Stimulated activated CD4-positive, alpha-beta T cell treated with anti-CD3 and anti-CD28 coated beads, TNF-alpha, amount 100 ng/mL, for 4 hours (primary cell): ENCODE results near the gene PDZD2.

Experiments
- DNase-seq, 3 experiments: peaks; one replicate each; pipeline ENCODE4 v3.0.0-alpha.2; 2020; ENCODE audit warnings: low read depth in 3 of 3

The PDZD2 gene

DNA sequence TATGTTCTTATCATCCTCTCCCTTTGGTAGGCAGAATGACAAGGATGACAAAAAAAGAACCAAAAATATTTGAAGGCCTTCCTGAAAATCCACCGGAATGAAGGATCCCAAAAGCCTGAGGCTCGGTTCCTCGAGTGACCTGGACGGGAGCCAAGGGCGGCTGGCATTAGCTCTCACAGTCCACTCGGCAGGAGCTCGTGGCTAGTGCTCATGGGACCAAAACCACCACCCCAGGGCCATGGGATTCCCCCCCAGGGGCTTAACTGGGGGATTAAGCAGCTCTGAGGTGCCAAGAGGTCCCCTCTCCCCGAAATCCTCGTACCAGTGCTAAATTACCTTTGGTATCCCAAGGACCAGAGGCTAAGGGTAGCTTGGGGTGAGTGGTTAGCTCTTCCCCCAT is 586 bp upstream of the PDZD2 start:
- DNase-seq, result no peak

DNA sequence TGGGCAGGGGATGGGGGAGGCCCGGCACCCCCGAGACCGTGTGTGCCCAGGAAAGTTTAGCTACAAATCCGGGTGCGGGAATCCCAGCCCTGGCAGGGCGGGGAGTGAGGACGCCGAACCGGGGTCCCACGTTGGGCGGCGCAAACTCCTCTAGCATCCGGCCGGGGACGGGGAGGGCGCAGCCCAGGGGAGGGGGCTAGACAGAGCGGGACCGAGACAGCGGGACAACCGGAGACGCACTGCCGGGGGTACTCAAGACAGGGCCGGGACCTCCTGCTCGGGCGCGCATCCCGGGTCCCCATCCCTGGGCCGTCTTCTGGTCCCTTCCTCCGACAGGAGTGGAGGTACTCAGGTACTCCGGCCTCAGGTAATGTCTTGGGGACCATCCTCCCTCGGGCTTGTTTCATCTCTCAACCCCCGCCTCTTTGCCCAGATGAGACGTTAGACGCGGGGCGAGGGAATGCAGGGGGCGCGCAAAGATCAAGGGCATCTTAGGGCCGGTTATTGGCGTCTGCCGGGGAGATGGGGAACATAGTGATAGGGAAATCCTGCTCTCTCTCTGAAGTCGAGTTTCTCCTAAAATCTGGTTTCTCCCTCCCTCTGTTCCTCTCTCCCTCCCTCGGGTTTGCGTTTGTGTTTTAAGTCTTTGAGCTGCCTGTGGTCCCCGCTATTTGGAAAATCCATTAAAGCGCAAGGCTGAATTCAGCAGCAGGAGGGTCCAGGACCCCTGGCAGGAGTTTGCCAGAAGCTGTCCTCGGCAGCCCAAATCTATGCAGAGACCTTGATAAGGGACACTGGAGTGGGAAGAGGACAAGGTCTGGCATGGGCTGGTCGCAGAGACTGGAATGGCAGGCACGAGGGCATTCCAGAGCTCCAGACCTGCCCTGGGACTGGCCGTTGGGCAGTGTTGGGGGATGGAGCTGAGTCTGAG is 815 bp downstream of the PDZD2 start:
- DNase-seq, result no peak

DNA sequence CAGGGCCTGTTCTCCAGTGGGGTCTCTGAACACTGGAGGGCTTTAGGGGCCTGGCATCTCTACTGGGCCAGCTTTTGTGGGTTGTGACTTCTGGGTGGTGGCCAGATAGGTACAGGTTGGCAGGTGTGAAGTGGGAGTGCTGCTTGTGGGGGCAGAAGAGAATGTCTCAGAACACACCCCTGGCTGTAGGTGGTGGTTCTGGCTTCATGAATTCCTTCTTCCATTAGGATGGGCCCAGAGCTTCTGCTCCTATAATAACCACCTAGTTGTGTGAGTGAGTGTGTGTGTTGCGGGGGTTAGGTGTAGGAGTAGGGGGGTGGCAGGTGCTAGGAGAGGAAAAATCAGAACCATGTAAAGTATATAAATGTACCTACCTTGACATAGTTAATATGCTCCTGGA is 1.6 kb downstream of the PDZD2 start:
- no peak for DNase-seq

DNA sequence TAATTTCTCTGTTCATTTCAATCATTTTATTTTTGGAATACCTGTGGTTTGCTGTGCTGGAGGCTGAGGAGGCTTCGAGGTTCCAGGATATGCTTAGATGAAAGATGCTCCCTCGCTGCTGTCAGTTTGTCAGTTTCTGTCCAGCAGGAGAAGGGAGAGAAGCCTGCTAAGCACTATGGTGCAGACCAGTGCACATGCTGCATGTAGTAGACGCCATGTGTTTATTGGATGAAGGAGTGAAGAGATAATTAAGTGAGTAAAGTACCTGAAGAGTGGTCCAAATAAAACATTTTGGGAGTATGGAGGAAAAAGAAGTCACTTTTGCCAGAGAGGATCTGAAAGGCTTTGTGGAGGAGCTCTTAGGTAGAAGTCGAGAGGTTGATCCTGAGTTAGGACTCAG is 2.1 kb downstream of the PDZD2 start:
- DNase-seq, result no peak

DNA sequence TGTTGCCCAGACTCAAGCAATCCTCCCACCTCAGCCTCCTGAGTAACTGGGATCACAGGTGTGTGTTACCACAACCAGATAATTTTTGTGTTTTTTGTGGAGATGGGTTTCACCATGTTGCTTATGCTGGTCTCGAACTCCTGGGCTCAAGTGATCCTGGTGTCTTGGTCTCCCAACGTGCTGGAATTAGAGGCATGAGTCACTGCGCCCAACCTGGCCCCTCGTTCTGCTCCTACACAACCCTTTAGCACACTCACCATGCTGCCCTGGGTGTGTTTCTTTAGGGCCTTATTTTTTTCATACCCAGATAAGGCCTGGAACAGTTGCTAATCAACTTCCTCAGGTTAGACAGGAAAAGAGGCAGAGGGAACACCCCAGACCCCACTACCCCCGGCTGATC is 2.6 kb downstream of the PDZD2 start:
- DNase-seq, result no peak

DNA sequence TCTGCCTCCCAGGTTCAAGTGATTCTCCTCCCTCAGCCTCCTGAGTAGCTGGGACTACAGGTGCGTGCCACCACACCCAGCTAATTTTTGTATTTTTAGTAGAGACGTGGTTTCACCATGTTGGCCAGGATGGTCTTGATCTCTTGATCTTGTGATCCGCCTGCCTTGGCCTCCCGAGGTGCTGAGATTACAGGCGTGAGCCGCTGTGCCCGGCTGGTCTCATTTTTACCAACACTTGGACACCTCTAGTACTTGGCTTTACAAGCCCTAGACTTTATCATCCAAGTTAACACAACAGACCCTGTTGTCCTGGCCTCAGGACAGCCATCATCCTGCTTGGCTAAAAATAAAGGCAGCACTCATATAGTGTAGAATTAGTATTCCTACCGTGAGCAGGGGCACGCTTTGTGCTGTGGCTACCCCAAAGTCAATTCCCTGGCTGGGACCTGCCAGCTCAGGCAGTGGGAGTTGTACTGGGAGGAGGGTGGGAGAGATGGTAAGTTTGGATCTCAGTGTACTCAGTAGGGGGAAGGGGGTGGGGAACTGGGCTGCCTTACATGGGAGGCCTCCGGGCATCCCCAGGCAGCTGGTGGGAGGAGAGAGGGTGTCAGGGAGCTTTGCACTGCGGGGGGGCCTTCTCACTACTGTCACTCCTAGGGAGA is 6.6 kb downstream of the PDZD2 start:
- DNase-seq, result no peak

DNA sequence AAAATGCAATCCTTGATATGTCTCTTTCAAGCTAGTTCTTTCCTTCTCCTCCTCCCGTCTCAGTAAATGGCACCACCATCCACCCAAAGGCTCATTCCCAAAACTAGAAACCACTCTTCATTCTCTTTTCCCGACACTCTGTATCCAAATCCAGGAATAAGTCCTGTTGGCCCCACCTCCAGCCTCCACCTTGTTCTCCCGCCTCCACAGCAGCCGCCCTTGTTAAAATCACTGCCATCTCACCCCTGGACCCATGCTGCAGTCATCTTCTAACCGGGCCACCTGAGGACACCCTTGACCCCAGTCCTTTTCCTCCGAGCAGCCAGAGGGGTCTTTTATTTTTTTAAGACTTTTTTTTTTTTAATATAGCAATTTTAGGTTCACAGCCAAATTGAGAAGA is 9.4 kb downstream of the PDZD2 start:
- DNase-seq, result no peak

DNA sequence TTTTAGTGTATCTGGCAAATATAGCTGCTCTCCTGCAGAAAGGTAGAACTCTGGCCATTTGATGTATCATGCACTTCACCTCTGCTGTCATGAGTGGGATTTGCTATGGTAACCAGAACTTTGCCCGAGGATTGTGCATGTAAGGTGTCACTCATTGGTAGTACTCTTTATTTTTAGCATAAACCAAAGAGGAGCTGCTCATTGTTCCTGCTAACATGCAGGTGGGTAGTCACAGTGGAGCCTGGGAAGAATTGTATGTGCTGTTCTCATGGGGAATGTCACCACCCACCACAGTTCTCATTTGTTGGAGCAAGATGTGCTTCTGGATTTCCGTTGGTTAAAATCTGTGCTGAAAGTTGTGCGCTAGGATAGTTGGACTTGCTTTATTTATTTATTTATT is 12.3 kb downstream of the PDZD2 start:
- no peak for DNase-seq

DNA sequence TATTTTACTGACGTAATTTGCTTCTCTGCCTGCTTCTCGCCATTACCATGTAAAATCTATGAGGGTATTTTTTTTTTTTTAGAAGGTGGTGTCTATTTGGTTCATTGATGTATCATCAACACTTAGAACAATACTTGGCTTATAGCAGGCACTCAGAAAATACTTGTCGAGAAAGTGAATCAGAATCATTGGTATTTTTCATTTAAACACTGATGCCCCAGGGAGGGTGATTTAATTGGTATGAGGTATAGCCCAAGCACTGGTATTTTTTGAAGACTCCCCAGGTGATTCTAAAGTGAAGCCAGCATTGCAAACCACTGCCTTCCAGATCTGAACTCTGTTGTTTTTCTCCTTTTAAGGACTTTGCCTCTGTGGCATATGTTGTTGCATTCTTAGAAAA is 16.6 kb downstream of the PDZD2 start:
- no peak for DNase-seq

DNA sequence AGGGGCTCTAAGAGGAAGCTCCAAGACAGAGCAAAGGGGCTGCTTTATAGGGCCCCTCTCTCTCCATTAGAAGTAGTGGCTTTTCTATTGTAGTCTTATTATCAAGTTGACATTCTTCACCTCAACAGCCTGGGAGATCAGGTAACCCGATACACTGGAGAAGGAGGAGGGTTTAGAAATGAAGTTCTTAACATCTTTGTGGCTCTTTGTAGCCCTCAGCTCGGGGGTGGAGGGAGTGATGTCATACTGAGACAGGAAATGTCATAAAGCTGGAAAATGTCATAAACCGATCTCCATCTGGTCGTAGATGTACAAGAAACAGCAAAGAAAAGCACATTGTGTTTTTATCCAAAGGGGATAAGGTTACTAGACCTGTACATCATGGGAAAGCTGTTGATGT is 17.9 kb downstream of the PDZD2 start:
- no peak for DNase-seq

DNA sequence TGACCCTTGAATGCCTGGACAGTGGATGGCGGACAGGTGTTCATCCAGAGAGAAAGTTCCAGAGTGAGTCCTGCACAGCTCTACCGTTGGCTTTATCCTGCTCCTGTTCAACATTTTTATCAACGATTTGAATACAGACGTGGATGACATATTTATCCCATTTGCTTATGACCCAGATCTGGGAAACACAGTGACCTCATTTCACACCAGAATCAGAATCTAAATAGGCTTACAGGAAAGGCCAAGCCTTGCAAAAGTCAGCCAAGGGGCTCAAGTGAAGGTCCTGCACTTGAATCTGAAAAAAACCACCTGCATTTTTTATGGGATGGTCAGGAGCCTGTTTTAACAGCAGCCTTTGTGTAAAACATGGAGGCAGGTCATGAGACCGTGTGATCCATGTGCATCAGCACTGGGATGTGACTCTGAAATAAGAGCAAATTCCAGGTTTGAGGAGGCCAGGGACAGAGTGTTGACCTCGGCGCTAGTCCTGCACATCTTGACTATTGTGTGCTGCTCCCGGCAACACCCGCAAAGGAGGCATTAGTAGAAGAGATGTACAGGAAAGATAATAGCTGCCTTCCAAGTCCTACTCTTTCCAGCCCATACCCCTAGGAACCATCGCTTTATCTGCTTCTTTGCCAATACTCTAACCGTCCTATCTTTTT is 18.5 kb downstream of the PDZD2 start:
- no peak for DNase-seq

DNA sequence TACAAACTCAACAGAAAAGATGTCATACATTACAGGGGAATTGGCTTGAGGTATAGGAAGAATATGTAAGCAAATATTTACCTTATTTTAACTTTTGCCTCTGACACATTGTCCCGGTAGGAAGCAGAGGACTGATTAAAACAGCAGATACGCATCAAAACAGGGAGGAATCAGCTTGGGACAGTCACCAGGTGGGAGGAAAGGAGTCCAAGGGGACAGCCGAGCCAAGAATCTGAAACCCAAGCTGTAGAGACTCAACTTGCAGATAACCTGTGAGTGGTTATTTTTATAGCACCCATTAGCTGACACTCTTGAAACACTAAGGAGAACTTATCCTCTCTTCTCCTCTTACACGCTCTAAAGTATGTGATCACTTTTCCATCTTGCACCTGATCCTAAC is 22.3 kb downstream of the PDZD2 start:
- DNase-seq, result no peak

DNA sequence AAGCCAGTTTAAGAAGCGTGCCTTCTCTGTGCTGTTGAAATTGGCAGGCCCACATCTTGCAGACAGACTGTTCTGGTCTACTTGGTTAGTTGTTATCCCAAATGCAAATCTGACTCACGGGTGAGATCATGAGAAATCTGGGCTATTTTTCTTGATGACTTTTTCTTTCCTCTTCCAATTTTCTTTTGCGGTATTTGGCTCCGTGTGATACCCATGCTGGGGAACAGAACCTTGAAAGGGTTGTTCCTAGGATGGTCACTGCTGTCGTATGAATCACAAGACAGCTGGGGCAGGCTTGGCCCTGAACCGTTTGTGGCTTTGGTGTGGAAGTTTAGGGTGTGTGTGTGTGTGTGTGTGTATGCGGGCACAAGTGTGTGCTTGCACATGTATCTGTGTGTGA is 24.6 kb downstream of the PDZD2 start:
- DNase-seq, result no peak

DNA sequence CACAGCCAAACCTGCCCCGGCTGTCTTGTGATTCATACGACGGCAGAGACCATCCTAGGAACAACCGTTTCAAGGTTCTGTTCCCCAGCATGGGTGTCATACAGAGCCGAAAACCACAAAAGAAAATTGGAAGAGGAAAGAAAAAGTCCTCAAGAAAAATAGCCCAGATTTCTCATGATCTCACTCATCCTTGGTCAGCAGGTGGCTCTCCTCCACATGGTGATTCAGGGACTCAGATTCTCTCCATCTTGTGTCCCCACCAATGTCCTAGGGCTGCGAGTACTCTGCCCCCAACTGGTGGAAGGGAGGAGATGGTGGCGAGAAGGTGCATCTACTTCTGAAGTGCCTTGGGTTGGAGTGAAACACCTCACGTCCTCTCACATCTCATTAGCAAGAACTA is 25.6 kb downstream of the PDZD2 start:
- DNase-seq, result no peak

DNA sequence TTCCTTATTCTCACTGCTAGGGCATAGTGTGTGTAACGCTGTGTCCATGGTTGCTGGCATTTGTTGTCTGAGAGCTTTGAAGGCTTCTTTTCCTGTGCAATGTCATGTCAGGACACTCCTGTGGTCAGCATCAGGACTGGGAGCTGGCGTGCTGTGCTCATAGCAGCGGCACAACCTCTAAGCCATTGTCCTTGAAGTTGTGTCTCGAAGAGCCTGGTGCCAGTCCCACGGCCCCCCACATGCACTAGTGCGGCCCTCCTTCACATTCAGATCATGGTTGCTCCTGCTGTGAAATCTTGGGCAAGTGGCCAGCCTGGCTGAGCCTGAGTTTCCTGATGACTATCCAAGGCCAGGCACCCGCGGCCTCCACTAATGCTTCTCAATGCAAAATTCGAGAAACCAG is 32.4 kb downstream of the PDZD2 start:
- DNase-seq, result no peak

DNA sequence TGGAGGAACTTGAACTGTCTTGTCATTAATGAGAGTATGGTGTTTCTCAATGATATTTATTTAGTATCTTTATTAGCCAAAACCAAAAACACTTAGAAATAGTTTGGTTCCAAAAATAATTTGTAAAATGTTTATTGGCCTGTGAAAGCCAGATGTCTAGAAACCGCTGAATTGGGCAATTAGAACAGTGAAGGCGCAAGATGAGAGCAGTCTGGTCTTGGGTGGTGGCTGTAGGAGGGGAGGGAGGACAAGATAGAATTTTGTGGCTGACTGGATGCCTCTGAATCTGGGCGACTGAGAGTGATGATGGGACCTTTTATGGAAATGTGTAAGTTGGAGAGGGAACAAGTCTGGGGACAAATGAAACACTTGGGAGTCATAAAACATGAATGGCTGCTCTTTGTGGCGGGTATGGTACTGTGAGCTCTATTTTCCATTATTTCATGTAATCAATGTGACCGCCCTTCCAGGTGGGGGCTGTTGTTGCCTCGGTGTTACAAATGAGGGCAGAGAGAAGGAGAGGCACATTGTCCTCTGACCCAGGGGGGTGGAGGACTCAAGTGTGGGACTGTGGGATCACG is 35.5 kb downstream of the PDZD2 start:
- no peak for DNase-seq

DNA sequence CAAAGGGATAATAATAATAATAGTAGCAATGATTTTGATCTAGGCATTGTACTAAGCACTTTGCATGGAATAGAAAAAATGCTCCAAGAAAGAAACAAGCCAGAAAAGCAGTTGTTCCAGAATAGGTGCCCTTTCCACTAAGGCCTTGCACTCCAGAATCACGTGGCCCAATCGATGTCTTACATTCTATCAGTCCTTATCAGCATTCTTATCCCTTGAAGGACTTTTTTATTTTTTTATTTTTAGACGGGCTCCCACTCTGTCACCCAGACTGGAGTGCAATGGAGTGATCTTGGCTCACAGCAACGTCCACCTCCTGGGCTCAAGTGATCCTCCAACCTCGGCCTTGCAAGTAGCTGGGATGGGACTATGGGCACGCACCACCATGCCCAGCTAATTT is 36.5 kb downstream of the PDZD2 start:
- DNase-seq, result no peak

DNA sequence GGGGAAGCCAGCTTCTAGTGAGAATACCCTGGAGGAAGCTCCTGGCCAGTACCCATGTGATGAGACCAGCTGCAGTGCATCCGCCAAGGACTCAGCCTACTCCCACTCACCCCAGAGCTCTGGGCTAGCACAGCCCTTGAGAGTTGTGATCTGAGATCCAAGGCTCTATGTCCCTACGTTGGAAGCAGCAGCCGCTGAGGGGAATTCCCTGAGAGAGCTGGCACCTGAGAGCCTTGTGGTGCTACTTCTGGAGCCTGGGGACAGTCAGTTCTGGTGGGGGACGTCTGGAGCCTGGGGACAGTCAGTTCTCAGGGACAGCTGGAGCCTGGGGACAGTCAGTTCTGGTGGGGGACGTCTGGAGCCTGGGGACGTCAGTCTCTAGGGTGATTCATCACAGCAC is 39.2 kb downstream of the PDZD2 start:
- no peak for DNase-seq

DNA sequence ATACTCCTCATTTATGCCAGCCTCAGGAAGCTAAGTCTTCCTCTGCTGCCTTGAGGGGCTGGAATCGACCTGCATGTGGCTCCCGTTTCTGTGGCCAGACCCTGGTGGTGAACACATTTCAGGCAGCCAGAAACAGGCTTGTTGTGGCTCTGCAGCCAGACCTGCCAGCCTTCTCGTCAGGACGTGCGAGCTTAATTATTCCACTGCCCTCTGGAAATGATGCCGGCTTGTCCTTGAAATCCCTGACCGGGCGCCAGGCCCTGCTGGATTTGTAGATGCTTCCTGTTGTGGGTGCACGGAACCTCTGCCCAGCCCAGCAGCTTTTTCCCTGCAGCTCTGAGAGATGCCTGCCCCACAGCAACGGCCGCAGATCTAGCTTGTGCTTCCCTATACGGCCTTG is 41.6 kb downstream of the PDZD2 start:
- no peak for DNase-seq

DNA sequence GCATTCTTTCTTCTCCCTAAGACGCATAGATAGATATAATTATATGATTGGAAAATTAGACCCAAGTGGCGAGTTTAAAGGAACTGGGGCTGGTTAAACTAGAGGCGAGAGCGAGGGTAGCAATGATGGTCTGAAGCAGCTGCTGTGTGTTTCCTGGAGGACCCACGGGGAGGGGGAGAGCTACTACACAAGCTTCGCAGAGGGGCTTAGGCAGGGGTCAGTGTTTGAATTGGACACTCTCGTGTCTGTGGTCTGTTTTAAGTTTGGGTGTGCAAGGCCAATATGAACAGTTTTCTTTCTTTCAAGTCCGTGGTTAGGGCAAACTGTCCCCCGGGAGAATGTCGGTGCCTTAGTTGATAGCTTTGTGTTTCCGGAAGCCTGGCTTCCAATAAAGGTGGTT is 43.1 kb downstream of the PDZD2 start:
- DNase-seq, result no peak

DNA sequence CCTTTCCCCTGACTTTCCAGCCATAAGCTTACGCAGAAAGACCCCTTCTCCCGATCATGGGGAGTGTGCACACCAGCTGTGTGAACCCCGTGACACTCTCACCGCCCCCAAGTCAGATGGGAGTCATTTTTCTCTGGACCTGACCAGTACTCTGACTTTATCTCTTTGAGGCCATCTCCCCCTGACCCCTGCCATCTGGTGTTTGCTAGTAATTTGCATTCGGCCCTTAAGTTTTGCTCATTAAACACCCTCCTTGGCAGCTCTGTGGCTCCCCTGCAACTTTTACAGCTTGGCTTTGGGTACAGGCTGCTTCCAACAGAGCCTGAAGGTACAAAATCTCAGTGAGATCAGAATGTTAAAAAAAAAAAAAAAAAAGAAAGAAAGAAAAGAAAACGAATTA is 43.9 kb downstream of the PDZD2 start:
- DNase-seq, result no peak

DNA sequence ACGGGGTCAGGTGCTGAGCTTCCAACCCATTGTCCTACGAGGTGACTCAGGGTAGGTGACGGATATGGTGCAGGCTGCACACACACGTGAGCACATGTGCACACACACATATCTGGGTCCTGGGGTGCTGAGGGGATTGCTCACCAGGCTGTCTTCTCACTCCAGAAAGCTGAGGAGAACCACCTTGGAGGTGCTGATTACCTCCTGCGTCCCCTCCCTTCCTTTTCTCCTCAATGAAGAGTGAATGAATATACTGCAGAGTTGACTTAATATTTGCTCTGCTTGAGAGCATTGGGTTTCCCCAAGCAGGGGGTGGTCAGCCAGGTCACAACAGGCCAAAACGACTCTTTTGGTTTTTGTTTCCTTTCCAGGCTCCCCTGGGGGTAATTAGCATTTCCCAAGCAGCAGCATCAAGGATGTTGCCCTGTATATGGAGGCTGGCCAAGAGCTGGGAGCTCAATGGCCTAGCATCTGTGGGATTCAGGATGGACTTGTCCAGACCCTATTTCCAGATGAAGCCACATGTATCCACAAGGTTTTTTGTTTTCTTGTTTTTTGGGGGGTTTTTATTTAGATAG is 49.7 kb downstream of the PDZD2 start:
- DNase-seq, result no peak
